GM18508 (cell line): ENCODE measurements around the gene ADD2.
"Not testable (repeated sequence)": the region's sequence is repeated elsewhere in the genome, so short reads cannot be mapped to it uniquely, and the experiment has no call there.

ENCODE experiments used
- ATAC-seq: cut with Tn5 transposase; IDR thresholded peaks from one replicate; pipeline ENCODE4 v1.9.1; 2021; ENCODE audit warnings: moderate number of reproducible peaks; ENCODE audit not compliant: insufficient read depth, unreplicated experiment

Gene ADD2

GRCh38 chr2:70655211-70655610 is 112.8 kb downstream of the ADD2 start:
- not testable (repeated sequence) for ATAC-seq

GRCh38 chr2:70651727-70652126 is 116.3 kb downstream of the ADD2 start:
- ATAC-seq, result no peak

GRCh38 chr2:70651014-70651413 is 117.0 kb downstream of the ADD2 start:
- ATAC-seq, result no peak

- ATAC-seq, result no peak
Observed at GRCh38 chr2:70648961-70649360, 119.0 kb downstream of the ADD2 start.

- no peak for ATAC-seq
Observed at GRCh38 chr2:70647873-70648481, 120.0 kb downstream of the ADD2 start.

- no peak for ATAC-seq
Observed at GRCh38 chr2:70646420-70646818, 121.6 kb downstream of the ADD2 start.

GRCh38 chr2:70645733-70646419 is 122.1 kb downstream of the ADD2 start:
- ATAC-seq, result no peak

- ATAC-seq, result no peak
Observed at GRCh38 chr2:70643715-70644114, 124.3 kb downstream of the ADD2 start.

GRCh38 chr2:70641263-70641784 is 126.7 kb downstream of the ADD2 start:
- ATAC-seq, result no peak

GRCh38 chr2:70639841-70640436 is 128.1 kb downstream of the ADD2 start:
- no peak for ATAC-seq

GRCh38 chr2:70638561-70638960 is 129.4 kb downstream of the ADD2 start:
- ATAC-seq, result no peak

- no peak for ATAC-seq
Observed at GRCh38 chr2:70633508-70633907, 134.5 kb downstream of the ADD2 start.

- ATAC-seq, result no peak
Observed at GRCh38 chr2:70632966-70633365, 135.0 kb downstream of the ADD2 start.

GRCh38 chr2:70632388-70632787 is 135.6 kb downstream of the ADD2 start:
- no peak for ATAC-seq

GRCh38 chr2:70630761-70631160 is 137.2 kb downstream of the ADD2 start:
- no peak for ATAC-seq

GRCh38 chr2:70627211-70627898 is 140.6 kb downstream of the ADD2 start:
- ATAC-seq, result no peak

GRCh38 chr2:70626254-70626990 is 141.6 kb downstream of the ADD2 start:
- no peak for ATAC-seq

GRCh38 chr2:70621536-70621935 is 146.5 kb downstream of the ADD2 start:
- ATAC-seq, result not testable (repeated sequence)

GRCh38 chr2:70620020-70620419 is 148.0 kb downstream of the ADD2 start:
- no peak for ATAC-seq

GRCh38 chr2:70619167-70619566 is 148.8 kb downstream of the ADD2 start:
- no peak for ATAC-seq
